Peyer's patch (tissue), 4 donors: ENCODE data around the gene AKAP10.

Experiments used
- CTCF ChIP-seq, 6 experiments: fragments of 450-650 bp in 4 of 6; fragments of 200-600 bp in 2 of 6; sonication (generic) in 1 of 6; IDR thresholded peaks; one replicate each; pipeline ENCODE4 v1.5.1; 2017 to 2019; ENCODE audit warnings: antibody characterized with exemption in 6 of 6, mild to moderate bottlenecking in 3 of 6, moderate library complexity in 1 of 6
- POLR2A ChIP-seq, 2 donors: fragments of 450-650 bp; IDR thresholded peaks; one replicate each; pipeline ENCODE4 v1.5.1; 2017; ENCODE audit warnings: antibody characterized with exemption in 2 of 2, mild to moderate bottlenecking in 2 of 2, moderate library complexity in 2 of 2

- TF ChIP-seq CTCF (IDR thresholded peaks at IDR 0.05), result no peak
- TF ChIP-seq POLR2A (IDR thresholded peaks at IDR 0.05), result no peak
These were observed 44.4 kb downstream of the AKAP10 start for GRCh38 chr17:19933221-19933620.
